GM19238 (cell line): ENCODE results near the gene DIP2C.
A peak's percentile ranks its signal among the peaks of the same experiment; 100 is the strongest.

Source experiments
- DNase-seq: peaks from one replicate; pipeline ENCODE4 v3.0.0; 2011; ENCODE audit warnings: low spot score; ENCODE audit not compliant: insufficient read length

DIP2C gene

DNA sequence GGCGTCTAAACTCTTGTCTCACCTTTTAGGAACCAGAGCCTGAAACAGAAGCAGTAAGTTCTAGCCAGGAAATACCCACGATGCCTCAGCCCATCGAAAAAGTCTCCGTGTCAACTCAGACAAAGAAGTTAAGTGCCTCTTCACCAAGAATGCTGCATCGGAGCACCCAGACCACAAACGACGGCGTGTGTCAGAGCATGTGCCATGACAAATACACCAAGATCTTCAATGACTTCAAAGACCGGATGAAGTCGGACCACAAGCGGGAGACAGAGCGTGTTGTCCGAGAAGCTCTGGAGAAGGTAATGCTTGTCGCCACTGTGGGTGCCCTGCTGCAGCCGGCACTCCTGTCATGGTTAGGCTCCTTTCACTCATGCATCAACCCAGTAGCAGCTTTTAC lies 441.2 kb downstream of the DIP2C start:
- no peak for DNase-seq

DNA sequence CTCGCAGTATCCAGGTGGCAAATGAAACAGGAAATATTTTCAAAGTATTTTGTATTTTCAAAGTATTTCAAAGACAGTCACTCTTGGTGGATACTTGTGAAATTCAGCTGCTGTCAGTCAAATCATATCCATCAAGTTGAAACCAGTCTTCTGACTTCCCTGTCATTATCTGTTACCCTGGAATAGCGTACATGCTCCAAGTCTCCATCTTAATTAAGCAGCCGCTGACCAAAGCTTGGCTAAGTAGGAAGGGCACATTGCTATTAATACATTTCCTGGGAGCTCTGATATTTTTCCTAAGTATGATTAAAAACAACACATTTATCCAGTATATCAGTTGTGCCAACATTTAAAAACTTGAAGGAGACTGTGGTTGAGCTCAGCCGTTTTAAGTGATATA lies 442.0 kb downstream of the DIP2C start:
- DNase-seq: no peak

- no peak for DNase-seq
Measured at GRCh38 chr10:246431-246830, 443.0 kb downstream of the DIP2C start.

GRCh38 chr10:244227-244626 lies 445.2 kb downstream of the DIP2C start:
- DNase-seq: no peak

GRCh38 chr10:241966-242643 lies 447.4 kb downstream of the DIP2C start:
- DNase-seq: no peak

DNA sequence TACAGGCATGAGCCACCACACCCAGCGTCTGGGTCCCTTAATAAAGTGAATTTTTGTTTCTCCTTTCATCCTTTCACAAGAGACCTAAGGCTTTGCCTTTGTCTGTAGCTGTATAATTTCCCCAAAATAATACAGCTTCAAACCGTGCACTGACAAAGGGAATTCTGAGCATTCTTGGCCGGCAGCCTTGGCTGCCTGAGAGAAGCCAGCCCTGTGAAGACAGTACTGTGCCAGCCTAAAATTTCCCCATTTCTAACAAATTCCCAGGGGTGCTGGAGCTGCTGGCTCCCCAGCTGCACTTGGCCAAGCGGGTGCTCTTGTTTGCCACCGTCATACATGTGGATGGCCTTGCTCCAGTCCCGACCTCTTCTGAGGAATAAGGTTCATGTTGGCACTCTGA lies 448.0 kb downstream of the DIP2C start:
- DNase-seq: no peak

DNA sequence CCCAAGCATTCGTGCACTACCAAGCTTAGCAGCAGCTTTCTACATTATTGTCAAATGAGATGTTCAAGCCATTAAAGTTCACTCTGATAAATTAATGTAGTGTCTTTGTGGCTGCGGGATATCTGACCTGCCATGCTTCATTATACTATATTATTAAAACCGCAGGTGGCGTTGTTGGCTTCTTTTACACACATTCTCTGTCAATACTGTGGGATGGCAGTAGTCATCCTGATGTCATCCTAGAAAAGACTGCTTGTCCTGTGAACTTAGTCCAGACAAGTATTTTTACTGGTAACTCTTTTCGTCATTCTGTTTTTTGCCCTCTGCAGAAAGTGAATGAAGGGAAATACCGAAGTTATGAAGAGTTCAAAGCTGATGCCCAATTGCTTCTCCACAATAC lies 450.4 kb downstream of the DIP2C start:
- DNase-seq: no peak

DNA sequence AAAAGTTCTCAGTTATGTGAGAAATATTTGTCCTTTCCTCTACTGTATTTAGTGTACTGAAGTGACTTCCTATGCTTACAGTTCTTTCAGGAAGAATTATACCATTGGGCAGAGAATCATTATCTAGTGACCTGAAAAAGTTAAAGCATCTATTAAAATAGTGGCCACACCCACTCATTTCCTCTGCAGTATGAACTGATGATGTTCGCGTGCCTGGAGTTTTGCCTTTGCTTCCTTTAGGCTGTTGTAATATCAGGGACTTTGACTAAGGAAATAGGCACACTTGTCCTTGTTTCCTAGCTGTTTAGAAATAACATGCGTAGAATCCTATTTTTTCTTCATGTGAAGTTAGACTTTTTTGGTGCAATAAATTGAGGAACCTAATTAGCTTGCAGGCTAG lies 453.6 kb downstream of the DIP2C start:
- no peak for DNase-seq

DNA sequence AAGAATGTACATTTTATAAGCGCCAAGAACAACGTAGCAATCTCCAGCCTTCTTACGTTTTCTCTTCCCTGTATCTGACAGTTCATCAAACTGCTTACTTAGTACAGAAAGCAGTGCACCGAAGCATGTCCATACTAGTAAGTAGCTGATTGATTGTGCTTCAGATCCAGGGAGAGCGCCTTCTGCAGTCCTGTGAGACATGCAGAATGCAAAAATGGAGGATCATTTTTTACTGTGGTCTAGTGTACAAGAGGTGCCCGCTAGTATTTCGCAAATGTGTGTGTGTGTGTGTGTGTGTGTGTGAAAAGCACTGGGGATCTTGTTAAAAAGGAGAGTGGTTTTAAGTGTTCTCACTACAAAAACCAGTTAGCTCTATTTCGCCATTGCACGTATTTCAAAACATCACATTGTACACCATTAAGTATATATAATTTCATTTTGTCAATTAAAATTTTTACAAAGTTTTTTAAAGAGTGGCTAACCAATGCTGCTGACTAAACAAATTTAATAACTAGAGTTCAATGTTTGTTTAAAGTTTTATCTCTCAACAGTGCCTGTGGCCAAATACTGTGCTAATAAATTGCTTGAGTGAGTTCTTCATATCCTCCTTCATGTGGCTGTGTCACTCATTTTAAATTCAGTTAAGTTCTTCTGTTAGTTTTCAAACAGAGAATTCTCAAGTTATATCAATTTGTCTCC lies 454.6 kb downstream of the DIP2C start:
- DNase-seq: no peak

DNA sequence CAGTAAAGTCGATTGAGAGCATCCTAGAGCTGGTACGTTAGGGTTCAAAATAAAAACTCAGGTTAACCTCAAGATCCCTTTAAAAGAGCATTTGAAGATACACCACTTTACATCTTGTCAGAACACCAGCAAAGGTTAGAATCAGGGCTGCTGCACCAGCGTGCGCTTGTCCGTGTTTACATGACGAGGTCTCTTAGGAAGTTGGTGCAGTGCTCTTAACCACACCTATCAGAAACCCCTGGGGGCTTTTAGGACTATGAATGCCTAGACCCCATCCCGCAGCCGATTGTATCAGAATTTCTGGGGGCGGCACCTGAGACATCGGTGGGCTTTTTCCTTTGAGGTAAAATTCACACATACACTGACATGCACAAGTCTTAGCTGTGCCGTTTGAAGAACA lies 456.6 kb downstream of the DIP2C start:
- no peak for DNase-seq

- no peak for DNase-seq
Measured at GRCh38 chr10:232061-232460, 457.4 kb downstream of the DIP2C start.

DNA sequence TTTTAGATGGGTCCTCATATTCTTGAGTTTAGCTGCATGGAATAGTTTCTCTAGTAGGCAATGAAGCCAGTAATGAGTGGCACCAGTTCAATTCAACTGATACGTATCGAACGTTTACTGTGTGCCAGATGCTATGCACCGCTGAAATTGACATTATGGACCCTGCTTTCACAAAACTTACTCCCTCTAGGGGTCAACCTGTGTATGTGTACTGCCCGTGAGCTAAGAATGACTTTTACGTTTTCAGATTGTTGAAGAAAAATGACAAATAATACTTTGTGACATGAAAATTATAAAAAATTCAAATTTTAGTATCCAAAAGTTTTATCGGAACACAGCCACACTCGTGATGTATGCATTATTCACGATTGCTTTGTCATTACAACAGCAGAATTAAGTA lies 458.7 kb downstream of the DIP2C start:
- DNase-seq: no peak

DNA sequence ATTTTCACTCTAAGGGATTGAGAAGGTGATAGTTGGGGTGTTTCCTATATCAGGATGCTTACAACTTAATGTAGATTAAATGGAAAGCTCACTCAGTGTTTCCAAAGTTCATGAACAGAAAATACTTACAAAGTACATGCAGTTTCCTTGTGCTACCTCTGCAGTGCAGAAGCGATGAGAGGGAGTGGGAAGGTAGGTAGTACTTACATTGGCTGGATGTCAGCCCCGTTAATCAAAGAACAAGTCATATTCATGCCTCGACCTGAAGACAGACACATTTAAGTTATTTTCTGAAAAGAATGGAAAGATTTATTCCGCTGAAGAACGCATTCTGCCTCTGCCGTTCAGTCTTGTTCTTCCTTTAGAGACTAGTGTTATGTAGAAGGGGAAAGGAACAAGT lies 461.1 kb downstream of the DIP2C start:
- no peak for DNase-seq

DNA sequence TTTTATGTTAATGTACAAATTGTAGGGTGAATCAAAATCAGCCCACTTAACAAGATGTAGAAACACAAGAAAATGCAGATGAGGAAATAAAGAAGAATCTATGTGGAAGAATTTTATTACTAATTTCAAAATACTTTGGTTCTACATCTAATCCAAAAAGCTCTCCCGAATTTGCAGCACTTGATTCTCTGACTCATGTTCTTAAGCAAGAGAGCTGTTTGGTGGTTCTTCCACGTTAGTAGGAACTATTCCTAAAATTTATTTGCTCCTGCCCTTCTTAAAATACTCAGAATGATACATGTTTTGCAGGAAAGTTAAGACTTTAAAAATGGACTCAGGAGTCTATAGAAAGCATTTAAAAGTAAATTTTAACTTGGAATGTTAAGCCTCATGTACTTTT lies 462.5 kb downstream of the DIP2C start:
- no peak for DNase-seq

- no peak for DNase-seq
Measured at GRCh38 chr10:226018-226417, 463.4 kb downstream of the DIP2C start.

GRCh38 chr10:224571-224970 lies 464.9 kb downstream of the DIP2C start:
- DNase-seq: peak; percentile 2
